HS-5 (cell line): ENCODE measurements around the gene PPP1R1A.

ENCODE experiments used
- DNase-seq: peaks from one replicate; pipeline ENCODE4 v3.0.0-alpha.2; 2012; ENCODE audit warnings: low read depth

PPP1R1A gene

DNA sequence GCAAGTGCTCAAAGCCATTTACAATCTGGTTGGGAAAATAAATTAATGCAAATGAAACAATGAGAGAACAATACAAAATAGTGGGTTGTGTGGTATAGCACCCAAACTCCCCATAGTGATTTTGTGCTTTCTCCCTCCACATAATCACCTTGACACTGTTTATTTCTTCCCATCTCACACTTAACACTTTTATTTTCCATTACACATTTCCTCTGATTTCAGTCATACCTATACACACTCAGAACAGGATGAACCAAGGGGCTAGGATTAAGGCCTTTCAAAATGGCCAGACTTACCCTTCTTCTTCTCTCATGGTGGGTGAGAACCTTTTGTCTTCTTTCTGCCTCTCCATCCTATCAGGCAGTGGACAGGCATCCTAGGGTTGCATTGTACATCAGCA lies 53.0 kb downstream of the PPP1R1A start:
- DNase-seq, result no peak

- DNase-seq, result no peak
Observed at GRCh38 chr12:54529581-54529980, 58.9 kb downstream of the PPP1R1A start.
